ENCODE measurements around the gene CD70. TPM values are rescaled to one million over a fixed set of nuclear protein-coding genes. Genes with fewer than 3 reads are reported as not detected.

The CD70 gene
- total RNA-seq = not detected in 2 replicates

GRCh38 chr19:6590827-6591319 is at the start of gene CD70:
TSS of gene CD70 (minus strand) at chr19:6591150. CDS start at chr19:6591002, 148 bp downstream.

Other genes starting within 250 kb of the CD70 start
- 39.2 and 54.3 TPM in 2 replicates for gene CLPP, start 229.6 kb downstream of the CD70 start, total RNA-seq
- 19.4 and 60.0 TPM in 2 replicates for gene ALKBH7, start 218.4 kb downstream of the CD70 start, total RNA-seq
- gene PSPN, start 215.2 kb downstream of the CD70 start, total RNA-seq = 1.4 and 1.5 TPM in 2 replicates
- 40.4 and 54.5 TPM in 2 replicates for gene GTF2F1, start 198.0 kb downstream of the CD70 start, total RNA-seq
- gene KHSRP, start 166.3 kb downstream of the CD70 start, total RNA-seq = 87.9 and 167 TPM in 2 replicates
- gene SLC25A41, start 157.4 kb downstream of the CD70 start, total RNA-seq = not detected in 2 replicates
- 53.7 and 113 TPM in 2 replicates for gene SLC25A23, start 131.4 kb downstream of the CD70 start, total RNA-seq
- not detected in 2 replicates for gene CRB3, start 126.9 kb downstream of the CD70 start, total RNA-seq
- gene DENND1C, start 109.4 kb downstream of the CD70 start, total RNA-seq = not detected in 2 replicates
- 0.60 TPM in 1 of 2 replicates, not detected in the other for gene TUBB4A, start 88.8 kb downstream of the CD70 start, total RNA-seq
- 0.14 and 0.30 TPM in 2 replicates for gene TNFSF9, start 60.1 kb downstream of the CD70 start, total RNA-seq
- under 0.01 TPM in 1 of 2 replicates, not detected in the other for gene TNFSF14, start 79.0 kb upstream of the CD70 start, total RNA-seq
- 3.1 and 60.0 TPM in 2 replicates for gene C3, start 129.5 kb upstream of the CD70 start, total RNA-seq
- gene GPR108, start 146.4 kb upstream of the CD70 start, total RNA-seq = 38.2 and 47.5 TPM in 2 replicates
- gene TRIP10, start 148.5 kb upstream of the CD70 start, total RNA-seq = 38.9 and 40.6 TPM in 2 replicates
- not detected in 2 replicates for gene SH2D3A, start 176.3 kb upstream of the CD70 start, total RNA-seq
- gene VAV1, start 181.6 kb upstream of the CD70 start, total RNA-seq = not detected in 2 replicates